Measurements from ENCODE around the gene ANKK1.

Gene ANKK1

GRCh38 chr11:113387605-113388211 lies at the start of gene ANKK1:
TSS of gene ANKK1 (plus strand) at chr11:113387779. CDS start at chr11:113387885, 106 bp downstream.
- H3K9ac ChIP-seq (ENCODE audit: insufficient read length) = no peak within 1 kb of the TSS
- H3K36me3 ChIP-seq (ENCODE audit: insufficient read depth, low read length) = no peaks in the 10 kb centered on the region
- no peak for DNase-seq (ENCODE audit: low read depth, low spot score)
- H3K9me3 ChIP-seq (ENCODE audit: low read depth, low read length) = no peaks in the 10 kb centered on the region
- no peak within 1 kb of the TSS for H3K4me3 ChIP-seq
- TF ChIP-seq POLR2AphosphoS5 (IDR thresholded peaks at IDR 0.05; ENCODE audit: borderline replicate concordance, low read depth, low read length) (no peak), EZH2 (IDR thresholded peaks at IDR 0.05) (no peak), FOXP2 (optimal IDR thresholded peaks at IDR 0.05; ENCODE audit: control extremely low read depth, extremely low read length, insufficient read depth) (no peak)
- H3K27ac ChIP-seq = no peak within 1 kb of the TSS

- no peaks in the 10 kb centered on the region for H3K36me3 ChIP-seq (ENCODE audit: insufficient read depth, low read length)
Measured at GRCh38 chr11:113338730-113339129, 48.8 kb upstream of the ANKK1 start.

GRCh38 chr11:113339929-113340589 lies 47.5 kb upstream of the ANKK1 start:
- H3K4me3 ChIP-seq = no peak overlapping the region

More at GRCh38 chr11:113338730-113339129, 48.8 kb upstream of the ANKK1 start:
- H3K9me3 ChIP-seq (ENCODE audit: low read depth, low read length) = no peaks in the 10 kb centered on the region
- TF ChIP-seq FOXP2 (optimal IDR thresholded peaks at IDR 0.05; ENCODE audit: control extremely low read depth, extremely low read length, insufficient read depth) (no peak), POLR2AphosphoS5 (IDR thresholded peaks at IDR 0.05; ENCODE audit: borderline replicate concordance, low read depth, low read length) (no peak), EZH2 (IDR thresholded peaks at IDR 0.05) (no peak)
- no peak for DNase-seq (ENCODE audit: low read depth, low spot score)
- no peak overlapping the region for H3K27ac ChIP-seq
- no peak overlapping the region for H3K9ac ChIP-seq (ENCODE audit: insufficient read length)
- no peak overlapping the region for H3K4me3 ChIP-seq

GRCh38 chr11:113341388-113342165 lies 46.0 kb upstream of the ANKK1 start:
- Histone ChIP-seq H3K9ac (ENCODE audit: insufficient read length) (no peak overlapping the region), H3K36me3 (ENCODE audit: insufficient read depth, low read length) (no peaks in the 10 kb centered on the region), H3K9me3 (ENCODE audit: low read depth, low read length) (no peaks in the 10 kb centered on the region), H3K4me3 (no peak overlapping the region), H3K27ac (no peak overlapping the region)
- TF ChIP-seq FOXP2 (optimal IDR thresholded peaks at IDR 0.05; ENCODE audit: control extremely low read depth, extremely low read length, insufficient read depth) (no peak), EZH2 (IDR thresholded peaks at IDR 0.05) (no peak), POLR2AphosphoS5 (IDR thresholded peaks at IDR 0.05; ENCODE audit: borderline replicate concordance, low read depth, low read length) (no peak)
- no peak for DNase-seq (ENCODE audit: low read depth, low spot score)

More at GRCh38 chr11:113339929-113340589, 47.5 kb upstream of the ANKK1 start:
- no peaks in the 10 kb centered on the region for H3K36me3 ChIP-seq (ENCODE audit: insufficient read depth, low read length)
- no peak for TF ChIP-seq EZH2 (IDR thresholded peaks at IDR 0.05)
- H3K27ac ChIP-seq = no peak overlapping the region
- no peak overlapping the region for H3K9ac ChIP-seq (ENCODE audit: insufficient read length)
- no peaks in the 10 kb centered on the region for H3K9me3 ChIP-seq (ENCODE audit: low read depth, low read length)
- no peak for DNase-seq (ENCODE audit: low read depth, low spot score)

GRCh38 chr11:113345978-113346377 lies 41.6 kb upstream of the ANKK1 start:
- Histone ChIP-seq H3K36me3 (ENCODE audit: insufficient read depth, low read length) (no peaks in the 10 kb centered on the region), H3K4me3 (no peak overlapping the region), H3K9ac (ENCODE audit: insufficient read length) (no peak overlapping the region), H3K27ac (no peak overlapping the region), H3K9me3 (ENCODE audit: low read depth, low read length) (no peaks in the 10 kb centered on the region)
- TF ChIP-seq EZH2 (IDR thresholded peaks at IDR 0.05) = no peak
- no peak for TF ChIP-seq POLR2AphosphoS5 (IDR thresholded peaks at IDR 0.05; ENCODE audit: borderline replicate concordance, low read depth, low read length)
- no peak for TF ChIP-seq FOXP2 (optimal IDR thresholded peaks at IDR 0.05; ENCODE audit: control extremely low read depth, extremely low read length, insufficient read depth)
- no peak for DNase-seq (ENCODE audit: low read depth, low spot score)

- Histone ChIP-seq H3K27ac (no peak overlapping the region), H3K9me3 (ENCODE audit: low read depth, low read length) (no peaks in the 10 kb centered on the region), H3K4me3 (no peak overlapping the region), H3K9ac (ENCODE audit: insufficient read length) (no peak overlapping the region), H3K36me3 (ENCODE audit: insufficient read depth, low read length) (no peaks in the 10 kb centered on the region)
- TF ChIP-seq FOXP2 (optimal IDR thresholded peaks at IDR 0.05; ENCODE audit: control extremely low read depth, extremely low read length, insufficient read depth) (no peak), POLR2AphosphoS5 (IDR thresholded peaks at IDR 0.05; ENCODE audit: borderline replicate concordance, low read depth, low read length) (no peak), EZH2 (IDR thresholded peaks at IDR 0.05) (no peak)
- DNase-seq (ENCODE audit: low read depth, low spot score) = no peak
Measured at GRCh38 chr11:113349528-113349927, 38.1 kb upstream of the ANKK1 start.

- Histone ChIP-seq H3K9ac (ENCODE audit: insufficient read length) (no peak overlapping the region), H3K4me3 (no peak overlapping the region), H3K36me3 (ENCODE audit: insufficient read depth, low read length) (no peaks in the 10 kb centered on the region), H3K9me3 (ENCODE audit: low read depth, low read length) (no peaks in the 10 kb centered on the region), H3K27ac (no peak overlapping the region)
- no peak for TF ChIP-seq EZH2 (IDR thresholded peaks at IDR 0.05)
- no peak for TF ChIP-seq FOXP2 (optimal IDR thresholded peaks at IDR 0.05; ENCODE audit: control extremely low read depth, extremely low read length, insufficient read depth)
- TF ChIP-seq POLR2AphosphoS5 (IDR thresholded peaks at IDR 0.05; ENCODE audit: borderline replicate concordance, low read depth, low read length) = no peak
- no peak for DNase-seq (ENCODE audit: low read depth, low spot score)
Measured at GRCh38 chr11:113350336-113351067, 37.1 kb upstream of the ANKK1 start.

- no peak for DNase-seq (ENCODE audit: low read depth, low spot score)
- Histone ChIP-seq H3K4me3 (no peak overlapping the region), H3K27ac (no peak overlapping the region), H3K9me3 (ENCODE audit: low read depth, low read length) (no peaks in the 10 kb centered on the region), H3K36me3 (ENCODE audit: insufficient read depth, low read length) (no peaks in the 10 kb centered on the region), H3K9ac (ENCODE audit: insufficient read length) (no peak overlapping the region)
- TF ChIP-seq POLR2AphosphoS5 (IDR thresholded peaks at IDR 0.05; ENCODE audit: borderline replicate concordance, low read depth, low read length) (no peak), FOXP2 (optimal IDR thresholded peaks at IDR 0.05; ENCODE audit: control extremely low read depth, extremely low read length, insufficient read depth) (no peak), EZH2 (IDR thresholded peaks at IDR 0.05) (no peak)
Measured at GRCh38 chr11:113351068-113351450, 36.5 kb upstream of the ANKK1 start.
